GOT3 (cell line): ENCODE data around the gene SUPT5H.

Experiments used
- DNase-seq: peaks from one replicate; lab custom pipeline; 2025; ENCODE audit warnings: mixed read lengths; lab: John Stamatoyannopoulos, UW

The SUPT5H gene

DNA sequence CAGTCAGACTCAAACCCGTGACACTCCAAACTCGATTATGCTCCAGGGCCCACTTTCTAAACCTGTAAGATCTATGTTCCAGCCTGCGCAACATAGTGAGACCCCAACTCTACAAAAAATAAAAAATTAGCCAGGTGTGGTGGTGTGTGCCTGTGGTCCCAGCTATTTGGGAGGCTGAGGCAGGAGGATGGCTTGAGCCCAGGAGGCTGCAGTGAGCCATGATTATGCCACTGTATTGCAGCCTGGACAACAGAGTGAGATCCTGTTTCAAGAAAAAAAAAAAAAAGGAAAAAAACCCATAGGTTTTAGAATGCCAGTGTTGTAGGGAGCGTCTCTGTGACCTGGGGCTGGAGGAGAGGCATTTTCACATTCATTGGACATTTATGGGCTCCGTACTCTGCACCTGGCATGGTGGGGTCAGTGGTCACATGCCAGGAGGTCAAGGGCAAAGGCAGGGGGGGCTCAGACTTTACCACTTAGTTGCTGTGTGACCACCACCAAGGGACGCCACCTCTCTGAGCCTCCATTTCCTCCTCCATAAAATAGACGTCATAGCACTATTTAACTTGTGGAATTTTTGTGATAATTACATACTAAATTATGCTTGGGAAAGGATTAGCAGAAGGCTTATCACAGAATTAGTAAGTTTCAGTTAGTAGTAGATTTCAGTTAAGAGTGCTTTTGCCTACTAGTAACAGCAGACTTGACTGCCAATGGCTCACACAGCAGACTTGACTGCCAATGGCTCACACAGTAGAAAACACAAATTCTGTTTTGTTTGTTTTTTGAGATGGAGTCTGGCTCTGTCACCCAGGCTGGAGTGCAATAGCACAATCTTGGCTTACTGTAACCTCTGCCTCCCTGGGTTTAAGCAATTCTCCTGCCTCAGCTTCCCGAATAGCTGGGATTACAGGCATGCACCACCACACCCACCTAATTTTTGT, 75.4 kb downstream of the SUPT5H start:
- DNase-seq, result no peak

DNA sequence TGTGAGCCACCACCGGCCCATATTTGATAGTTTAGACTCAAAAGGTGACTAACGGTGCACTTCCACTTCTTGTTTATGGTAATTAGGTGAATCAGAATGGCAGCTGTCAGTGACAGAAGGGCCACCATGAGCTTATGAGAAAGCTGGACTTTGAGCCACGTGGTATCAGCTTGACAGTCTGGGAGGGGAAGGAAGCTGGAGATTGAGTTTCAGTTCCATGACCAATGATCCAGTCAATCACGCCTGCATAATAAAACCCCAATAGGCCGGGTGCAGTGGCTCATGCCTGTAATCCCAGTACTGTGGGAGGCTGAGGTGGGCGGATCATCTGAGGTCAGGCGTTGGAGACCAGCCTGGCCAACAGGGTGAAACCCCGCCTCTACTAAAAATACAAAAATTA, 79.1 kb downstream of the SUPT5H start:
- DNase-seq, result no peak

DNA sequence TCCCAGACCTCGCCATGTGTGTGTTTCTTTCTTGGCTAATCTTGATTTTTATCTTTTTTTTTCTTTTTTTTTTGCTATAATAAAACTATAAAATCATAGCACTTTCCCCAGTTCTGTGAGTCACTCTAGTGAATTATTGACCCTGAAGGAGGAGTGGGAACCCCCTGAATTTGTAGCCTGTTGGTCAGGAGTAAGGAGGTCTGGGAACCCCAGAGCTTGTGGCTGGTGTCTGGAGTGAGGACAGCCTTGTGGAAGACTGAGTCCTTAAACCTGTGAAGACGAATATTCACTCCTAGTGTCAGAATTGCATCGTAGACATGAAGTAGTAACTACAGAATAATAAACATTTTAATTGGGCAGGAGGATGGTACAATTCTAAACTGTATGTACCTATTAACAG, 79.8 kb downstream of the SUPT5H start:
- no peak for DNase-seq
